GM12878 (cell line): ENCODE results near the gene ESR2. TPM values are rescaled to one million over a fixed set of nuclear protein-coding genes. Genes with fewer than 3 reads are reported as not detected.

Experiments
- ASH2L ChIP-seq: fragments of 300-600, 200-600 bp; sonication (generic); IDR thresholded peaks from 2 replicates; pipeline ENCODE4 v1.6.1; 2017; ENCODE audit warnings: low read depth, mild to moderate bottlenecking, borderline replicate concordance
- BMI1 ChIP-seq: fragments of 450-650 bp; IDR thresholded peaks from 2 replicates; pipeline ENCODE4 v1.6.1; 2016; ENCODE audit warnings: mild to moderate bottlenecking, moderate library complexity, borderline replicate concordance
- CHD1 ChIP-seq: IDR thresholded peaks from 2 replicates; pipeline ENCODE4 v1.6.1; 2012; ENCODE audit warnings: low read depth, low read length, improper control_type of control experiment
- CREM ChIP-seq: IDR thresholded peaks from 2 replicates; pipeline ENCODE4 v1.6.1; 2014; ENCODE audit warnings: antibody characterized with exemption, low read depth
- ETV6 ChIP-seq, 2 experiments: fragments of 450-650 bp in 1 of 2; IDR thresholded peaks in 1 of 2; conservative IDR thresholded peaks in 1 of 2; 2 replicates each; pipeline ENCODE4 v1.6.1; 2014; ENCODE audit warnings: antibody characterized with exemption in 1 of 2, borderline replicate concordance in 1 of 2, low read depth in 1 of 2, mild to moderate bottlenecking in 1 of 2, moderate library complexity in 1 of 2
- JUNB ChIP-seq: IDR thresholded peaks from 2 replicates; pipeline ENCODE4 v1.6.1; 2016; ENCODE audit warnings: antibody characterized with exemption, mild to moderate bottlenecking
- JUND ChIP-seq: IDR thresholded peaks from 2 replicates; pipeline ENCODE4 v1.6.1; 2012; ENCODE audit warnings: low read depth, mild to moderate bottlenecking, low read length, improper control_type of control experiment, moderate library complexity
- MAX ChIP-seq: IDR thresholded peaks from 2 replicates; pipeline ENCODE4 v1.6.1; 2012; ENCODE audit warnings: low read depth, low read length, improper control_type of control experiment
- NFXL1 ChIP-seq: fragments of 450-650 bp; IDR thresholded peaks from 2 replicates; pipeline ENCODE4 v1.6.1; 2017; ENCODE audit warnings: antibody characterized with exemption, mild to moderate bottlenecking, borderline replicate concordance
- PAX8 ChIP-seq: fragments of 450-650 bp; IDR thresholded peaks from 2 replicates; pipeline ENCODE4 v1.6.1; 2017; ENCODE audit warnings: mild to moderate bottlenecking, moderate library complexity
- PKNOX1 ChIP-seq: fragments of 450-650 bp; IDR thresholded peaks from 2 replicates; pipeline ENCODE4 v1.6.1; 2016; ENCODE audit warnings: mild to moderate bottlenecking
- POLR2AphosphoS2 ChIP-seq: IDR thresholded peaks from 2 replicates; pipeline ENCODE4 v1.6.1; 2011; ENCODE audit warnings: low read depth, mild to moderate bottlenecking, low read length, improper control_type of control experiment, moderate library complexity
- PRDM15 ChIP-seq: fragments of 450-650 bp; formaldehyde crosslinking; IDR thresholded peaks from 2 replicates; pipeline ENCODE4 v1.4.0; 2020; ENCODE audit warnings: mild to moderate bottlenecking, moderate library complexity
- SUZ12 ChIP-seq: fragments of 200-600 bp; sonication (generic); IDR thresholded peaks from one replicate; pipeline ENCODE4 v1.6.1; 2018; ENCODE audit warnings: antibody characterized with exemption, mild to moderate bottlenecking; ENCODE audit not compliant: unreplicated experiment
- TCF7 ChIP-seq: IDR thresholded peaks from 2 replicates; pipeline ENCODE4 v1.6.1; 2014; ENCODE audit warnings: antibody characterized with exemption, borderline replicate concordance
- polyA plus RNA-seq, 11 experiments: library from polyadenylated mRNA; depleted of rRNA in 4 of 11; unstranded in 6 of 11; stranded (reverse) in 5 of 11; fragments of >200 nt; fragmentation: Nextera tagmentation in 4 of 11; fragmentation: Illumina TruSeq in 1 of 11; extraction: Ambion mirVana in 4 of 11; extraction: Trizol in 1 of 11; gene quantifications; 1 replicate in 1 of 11; 2 replicates in 10 of 11; pipeline versions ENCODE4 v1.2.1 to v1.2.3, GENCODE V29; 2011 to 2016; ENCODE audit warnings: inconsistent platforms in 2 of 11, missing spikeins in 2 of 11, low read depth in 1 of 11
- total RNA-seq, 4 experiments: library from RNA; depleted of rRNA in 3 of 4; stranded (reverse); fragments of >200 nt in 3 of 4; fragmentation: Illumina TruSeq in 1 of 4; extraction: Trizol in 1 of 4; gene quantifications; 2 replicates each; pipeline versions ENCODE4 v1.2.1 to v1.2.3, GENCODE V29; 2013 to 2021
- TF ChIP-seq, protein P1 (sequence below), 3 experiments: IDR thresholded peaks in 2 of 3; conservative IDR thresholded peaks in 1 of 3; 2 replicates each; pipeline ENCODE4 v1.5.1; 2011; ENCODE audit warnings: low read depth in 3 of 3, low read length in 3 of 3, mild to moderate bottlenecking in 3 of 3, control low read depth in 2 of 3, moderate library complexity in 2 of 3, inconsistent platforms in 1 of 3, mixed read lengths in 1 of 3; ENCODE audit not compliant: control insufficient read depth in 2 of 3, insufficient read depth in 1 of 3; ENCODE audit errors: extremely low read depth in 1 of 3
- TF ChIP-seq, protein P2 (sequence below): fragments of 450-650 bp; IDR thresholded peaks from 2 replicates; pipeline ENCODE4 v1.6.1; 2017; ENCODE audit warnings: antibody characterized with exemption, mild to moderate bottlenecking, moderate library complexity

ESR2 gene
- total and polyA plus RNA-seq, 10 of the 15 experiments (the other 5 are each of a cell fraction or from before 2014, with no cell fraction given) = 0.29 to 2.6 (median 0.81) TPM

GRCh38 chr14:64235652-64236640 is 58.2 kb downstream of the ESR2 start (continued):
- TF ChIP-seq, protein P1, sequence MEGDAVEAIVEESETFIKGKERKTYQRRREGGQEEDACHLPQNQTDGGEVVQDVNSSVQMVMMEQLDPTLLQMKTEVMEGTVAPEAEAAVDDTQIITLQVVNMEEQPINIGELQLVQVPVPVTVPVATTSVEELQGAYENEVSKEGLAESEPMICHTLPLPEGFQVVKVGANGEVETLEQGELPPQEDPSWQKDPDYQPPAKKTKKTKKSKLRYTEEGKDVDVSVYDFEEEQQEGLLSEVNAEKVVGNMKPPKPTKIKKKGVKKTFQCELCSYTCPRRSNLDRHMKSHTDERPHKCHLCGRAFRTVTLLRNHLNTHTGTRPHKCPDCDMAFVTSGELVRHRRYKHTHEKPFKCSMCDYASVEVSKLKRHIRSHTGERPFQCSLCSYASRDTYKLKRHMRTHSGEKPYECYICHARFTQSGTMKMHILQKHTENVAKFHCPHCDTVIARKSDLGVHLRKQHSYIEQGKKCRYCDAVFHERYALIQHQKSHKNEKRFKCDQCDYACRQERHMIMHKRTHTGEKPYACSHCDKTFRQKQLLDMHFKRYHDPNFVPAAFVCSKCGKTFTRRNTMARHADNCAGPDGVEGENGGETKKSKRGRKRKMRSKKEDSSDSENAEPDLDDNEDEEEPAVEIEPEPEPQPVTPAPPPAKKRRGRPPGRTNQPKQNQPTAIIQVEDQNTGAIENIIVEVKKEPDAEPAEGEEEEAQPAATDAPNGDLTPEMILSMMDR (IDR thresholded peaks at IDR 0.05 in 2 of 3, conservative IDR thresholded peaks at IDR 0.05 in 1 of 3; ENCODE audit: control insufficient read depth in 2 of 3, extremely low read depth in 1 of 3, insufficient read depth in 1 of 3, low read depth in 3 of 3, low read length in 3 of 3) = no peak
- TF ChIP-seq, protein P2, sequence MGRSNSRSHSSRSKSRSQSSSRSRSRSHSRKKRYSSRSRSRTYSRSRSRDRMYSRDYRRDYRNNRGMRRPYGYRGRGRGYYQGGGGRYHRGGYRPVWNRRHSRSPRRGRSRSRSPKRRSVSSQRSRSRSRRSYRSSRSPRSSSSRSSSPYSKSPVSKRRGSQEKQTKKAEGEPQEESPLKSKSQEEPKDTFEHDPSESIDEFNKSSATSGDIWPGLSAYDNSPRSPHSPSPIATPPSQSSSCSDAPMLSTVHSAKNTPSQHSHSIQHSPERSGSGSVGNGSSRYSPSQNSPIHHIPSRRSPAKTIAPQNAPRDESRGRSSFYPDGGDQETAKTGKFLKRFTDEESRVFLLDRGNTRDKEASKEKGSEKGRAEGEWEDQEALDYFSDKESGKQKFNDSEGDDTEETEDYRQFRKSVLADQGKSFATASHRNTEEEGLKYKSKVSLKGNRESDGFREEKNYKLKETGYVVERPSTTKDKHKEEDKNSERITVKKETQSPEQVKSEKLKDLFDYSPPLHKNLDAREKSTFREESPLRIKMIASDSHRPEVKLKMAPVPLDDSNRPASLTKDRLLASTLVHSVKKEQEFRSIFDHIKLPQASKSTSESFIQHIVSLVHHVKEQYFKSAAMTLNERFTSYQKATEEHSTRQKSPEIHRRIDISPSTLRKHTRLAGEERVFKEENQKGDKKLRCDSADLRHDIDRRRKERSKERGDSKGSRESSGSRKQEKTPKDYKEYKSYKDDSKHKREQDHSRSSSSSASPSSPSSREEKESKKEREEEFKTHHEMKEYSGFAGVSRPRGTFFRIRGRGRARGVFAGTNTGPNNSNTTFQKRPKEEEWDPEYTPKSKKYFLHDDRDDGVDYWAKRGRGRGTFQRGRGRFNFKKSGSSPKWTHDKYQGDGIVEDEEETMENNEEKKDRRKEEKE = no peak
- TF ChIP-seq JUND = 0 out of 2 replicates have a peak, but pooled peaks have one; percentile 5
- TF ChIP-seq PRDM15 (CRISPR knock-in tag) = no peak
- TF ChIP-seq MAX = no peak
- TF ChIP-seq POLR2AphosphoS2 = no peak
- TF ChIP-seq TCF7 = no peak
- peak; percentile 97 for TF ChIP-seq ASH2L
- no peak for TF ChIP-seq CHD1
- no peak for TF ChIP-seq PAX8
- no peak; the same call in 1 of the 2 replicates for TF ChIP-seq BMI1
- TF ChIP-seq NFXL1 = no peak
- TF ChIP-seq ETV6 (conservative IDR thresholded peaks at IDR 0.05 in 1 of 2, IDR thresholded peaks at IDR 0.05 in 1 of 2; ENCODE audit: borderline replicate concordance in 1 of 2, low read depth in 1 of 2) = no peak; a peak in 1 of 4 replicates
- peak; percentile 91 for TF ChIP-seq PKNOX1
- peak; percentile 56; the same call in 1 of the 2 replicates for TF ChIP-seq CREM
- peak; percentile 25; the same call in 1 of the 2 replicates for TF ChIP-seq JUNB
- TF ChIP-seq SUZ12 = no peak
